HG03135 (cell line): ENCODE measurements around the gene ABHD2.

Experiments used
- ATAC-seq: cut with Tn5 transposase; IDR thresholded peaks from one replicate; pipeline ENCODE4 v1.9.1; 2021; ENCODE audit warnings: mild to moderate bottlenecking, moderate library complexity; ENCODE audit not compliant: unreplicated experiment

Gene ABHD2

GRCh38 chr15:89187301-89187985, 99.2 kb downstream of the ABHD2 start:
- no peak for ATAC-seq

DNA sequence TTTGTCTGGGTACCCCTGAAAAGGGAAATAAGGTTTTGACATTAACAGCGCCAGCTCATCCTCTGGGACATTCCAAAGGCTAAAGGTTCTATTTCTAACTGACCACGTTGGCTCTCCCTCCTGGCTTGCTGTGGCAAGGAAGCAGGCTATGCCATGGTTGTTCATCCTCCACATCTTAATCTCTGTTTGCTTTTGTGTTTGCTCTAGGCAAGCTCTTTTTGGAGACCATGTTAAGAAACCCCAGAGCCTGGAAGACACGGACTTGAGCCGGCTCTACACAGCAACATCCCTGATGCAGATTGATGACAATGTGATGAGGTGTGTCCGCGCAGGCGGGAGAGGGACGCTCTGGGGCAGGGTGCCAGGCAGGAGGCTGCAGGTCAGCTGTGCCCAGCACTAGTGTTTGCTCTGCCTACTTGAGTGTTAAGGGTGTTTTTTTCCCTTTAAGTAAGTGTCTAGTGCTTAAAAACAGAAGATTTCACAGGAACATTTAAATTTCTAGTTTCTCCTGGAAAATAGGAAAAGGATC, 99.8 kb downstream of the ABHD2 start:
- ATAC-seq: no peak

DNA sequence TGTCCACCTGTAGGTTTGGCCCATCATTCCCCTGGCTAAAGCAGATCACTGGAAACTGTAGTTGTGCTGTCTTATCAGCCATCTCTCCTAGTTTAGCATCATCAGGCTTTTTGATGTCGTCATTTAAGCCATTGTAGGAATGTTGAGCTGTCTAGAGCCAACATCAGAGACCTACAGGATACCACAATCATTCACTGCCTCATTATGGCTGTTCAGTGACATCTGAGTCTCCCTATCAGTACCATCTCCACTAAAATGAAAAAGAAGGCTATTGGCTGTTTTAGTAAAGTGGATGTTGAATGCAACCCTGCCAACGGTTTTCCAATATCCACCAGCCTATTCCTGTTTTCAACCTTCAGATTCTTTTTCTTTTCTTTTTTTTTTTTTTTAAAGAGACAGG, 103.9 kb downstream of the ABHD2 start:
- no peak for ATAC-seq

- ATAC-seq: no peak
Measured at GRCh38 chr15:89192766-89193165, 104.5 kb downstream of the ABHD2 start.

- ATAC-seq: no peak
Measured at GRCh38 chr15:89194608-89195007, 106.4 kb downstream of the ABHD2 start.

DNA sequence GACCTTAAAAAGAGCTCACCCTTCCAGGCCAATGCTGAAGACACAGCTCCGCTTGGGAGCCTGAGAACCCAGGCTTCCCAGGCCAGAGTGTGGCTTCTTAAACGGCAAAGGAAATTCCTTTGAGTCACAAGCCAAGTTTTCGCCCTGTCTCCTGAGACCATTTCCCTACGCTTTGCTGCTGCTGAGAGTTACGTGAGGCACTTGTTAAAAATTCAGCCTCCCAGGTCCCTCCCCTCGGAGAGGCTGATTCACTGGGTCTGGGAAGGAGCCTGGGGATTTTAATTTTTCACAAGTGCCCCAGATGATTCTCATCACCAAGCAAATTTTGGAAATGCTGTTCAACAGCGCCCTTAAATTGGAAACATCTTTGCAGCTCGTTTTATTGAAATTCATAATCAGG, 107.6 kb downstream of the ABHD2 start:
- no peak for ATAC-seq

GRCh38 chr15:89196241-89196640, 108.0 kb downstream of the ABHD2 start:
- no peak for ATAC-seq

DNA sequence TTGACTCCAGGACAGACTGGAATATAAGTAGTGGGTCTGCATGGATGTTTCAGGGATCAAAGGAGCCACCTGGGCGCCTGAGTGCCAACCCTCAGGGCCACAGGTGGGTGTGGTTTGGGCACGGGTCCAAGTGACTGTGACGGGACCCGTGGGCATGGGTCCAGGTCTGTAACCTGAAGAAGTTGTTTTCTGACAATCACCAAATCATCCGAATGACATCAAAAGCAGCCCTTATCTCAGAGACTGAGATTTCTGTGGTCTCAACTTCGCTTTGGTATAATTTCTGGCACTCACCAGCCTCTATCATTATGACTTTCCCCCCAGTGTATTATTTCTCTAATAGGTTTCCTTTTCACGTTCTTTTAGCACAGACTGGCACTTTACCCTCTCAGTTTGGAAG, 108.7 kb downstream of the ABHD2 start:
- ATAC-seq: no peak

- no peak for ATAC-seq
Measured at GRCh38 chr15:89197503-89197971, 109.3 kb downstream of the ABHD2 start.

DNA sequence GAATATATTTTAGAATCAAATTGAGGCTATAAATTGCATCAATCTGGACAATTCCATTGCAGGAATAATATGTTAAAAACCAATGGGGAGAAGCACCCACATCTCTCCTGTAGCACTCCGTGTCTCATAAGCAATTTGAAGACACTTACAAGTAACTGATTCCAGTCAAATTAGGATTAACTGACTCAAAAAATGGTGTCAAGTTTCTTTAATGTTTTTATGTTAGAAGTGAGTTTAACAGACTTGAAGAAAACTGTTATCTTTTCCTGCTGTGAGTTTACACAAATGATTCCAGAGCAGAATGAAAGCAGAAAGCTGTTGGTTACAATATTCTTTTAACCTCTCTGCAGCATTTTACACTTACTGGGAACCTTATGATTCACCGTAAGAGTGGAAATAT, 109.9 kb downstream of the ABHD2 start:
- no peak for ATAC-seq

DNA sequence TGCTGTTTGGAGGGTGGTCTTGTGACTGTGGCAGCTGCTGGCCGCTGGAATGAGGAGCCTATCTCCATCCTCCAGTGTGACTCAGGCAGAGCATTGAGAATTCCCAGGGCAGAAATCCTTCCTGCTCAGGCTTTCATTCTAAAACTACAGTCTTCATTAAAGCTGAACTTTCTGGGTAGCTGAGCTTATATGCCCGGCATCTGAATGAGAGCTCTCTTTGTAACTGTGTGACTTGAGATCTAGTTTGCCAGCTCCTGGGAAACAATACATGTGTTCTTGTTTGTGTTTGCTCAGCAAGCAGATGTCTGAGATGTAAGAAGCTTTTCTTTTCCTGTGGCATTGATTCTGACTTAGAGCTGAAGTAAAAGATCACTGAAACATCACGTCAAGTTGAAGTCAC, 110.7 kb downstream of the ABHD2 start:
- ATAC-seq: no peak

- no peak for ATAC-seq
Measured at GRCh38 chr15:89199746-89200145, 111.5 kb downstream of the ABHD2 start.

GRCh38 chr15:89200182-89200581, 111.9 kb downstream of the ABHD2 start:
- ATAC-seq: no peak

DNA sequence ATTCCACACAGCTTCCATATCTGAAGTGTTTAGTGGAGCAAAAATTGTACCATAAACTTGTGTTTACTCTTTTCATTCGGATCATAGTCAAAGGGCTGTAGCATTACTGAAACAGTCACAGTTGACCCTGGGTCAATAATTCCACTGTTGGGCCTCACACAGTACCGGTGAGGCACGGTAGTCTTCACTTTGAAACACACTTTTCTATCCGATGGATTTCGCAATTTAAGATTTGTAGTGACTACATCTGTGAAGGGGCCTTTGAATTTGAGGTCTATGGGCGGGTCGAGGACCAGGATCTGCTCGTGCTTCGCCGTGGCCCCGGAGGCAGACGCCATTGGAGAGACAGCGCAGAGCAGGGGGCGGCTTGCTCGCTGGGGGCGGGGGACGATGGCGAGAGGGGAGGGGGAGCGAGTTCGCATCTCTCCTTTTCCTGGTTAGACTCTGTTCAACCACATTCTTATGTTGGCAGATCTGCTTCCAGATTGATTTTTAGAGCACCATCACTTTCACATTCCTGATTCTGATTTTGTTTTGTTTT, 113.3 kb downstream of the ABHD2 start:
- no peak for ATAC-seq

DNA sequence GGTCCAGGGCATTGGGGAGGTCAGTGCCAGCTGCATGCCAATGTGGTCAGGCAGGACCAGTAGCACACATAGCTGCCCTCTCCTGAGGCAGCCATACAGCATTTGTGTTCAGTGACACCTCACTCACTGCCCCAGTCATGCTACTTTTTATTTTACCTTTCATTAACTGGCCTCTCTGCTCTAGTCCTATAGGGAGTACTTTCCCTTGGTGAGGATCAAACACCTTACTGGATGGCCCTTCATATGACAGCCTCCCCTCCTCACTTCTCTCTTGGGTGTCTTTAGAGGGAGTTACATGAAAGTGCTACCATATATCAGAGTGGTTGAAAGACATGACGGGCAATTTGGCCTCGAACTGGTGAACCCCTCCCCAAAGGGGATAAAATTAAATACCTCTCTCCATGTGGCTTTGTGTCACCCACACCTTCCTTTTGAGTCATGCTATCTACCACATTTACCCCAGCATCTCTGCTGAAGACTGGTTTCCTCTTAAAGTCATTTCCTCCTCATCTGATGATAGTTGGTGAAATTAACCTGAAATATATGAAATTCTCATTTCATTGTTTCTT, 115.5 kb downstream of the ABHD2 start:
- ATAC-seq: no peak

DNA sequence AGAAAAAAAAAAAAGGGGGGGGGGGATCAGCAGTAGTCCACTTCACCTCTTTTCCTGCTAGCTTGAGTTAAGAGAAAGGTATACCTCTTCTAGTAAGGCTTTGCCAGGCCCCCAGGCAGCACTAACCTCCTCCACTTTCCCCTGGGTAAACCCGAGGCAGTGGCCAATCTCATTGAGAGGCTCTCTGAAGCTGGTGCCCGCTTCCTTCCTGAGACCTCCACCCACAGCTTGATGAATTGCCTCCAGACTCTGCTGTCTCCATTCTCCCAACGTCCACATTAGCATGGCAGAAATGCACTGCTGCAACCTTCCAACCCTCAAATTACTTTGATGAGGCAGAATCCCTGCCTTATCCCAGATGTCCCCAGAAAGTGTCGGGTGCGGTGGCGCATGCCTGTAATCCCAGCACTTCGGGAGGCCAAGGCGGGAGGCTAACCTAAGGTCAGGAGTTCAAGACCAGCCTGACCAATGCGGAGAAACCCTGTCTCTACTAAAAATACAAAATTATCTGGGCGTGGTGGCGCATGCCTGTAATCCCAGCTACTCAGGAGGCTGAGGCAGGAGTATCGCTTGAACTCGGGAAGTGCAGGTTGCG, 117.8 kb downstream of the ABHD2 start:
- ATAC-seq: no peak

DNA sequence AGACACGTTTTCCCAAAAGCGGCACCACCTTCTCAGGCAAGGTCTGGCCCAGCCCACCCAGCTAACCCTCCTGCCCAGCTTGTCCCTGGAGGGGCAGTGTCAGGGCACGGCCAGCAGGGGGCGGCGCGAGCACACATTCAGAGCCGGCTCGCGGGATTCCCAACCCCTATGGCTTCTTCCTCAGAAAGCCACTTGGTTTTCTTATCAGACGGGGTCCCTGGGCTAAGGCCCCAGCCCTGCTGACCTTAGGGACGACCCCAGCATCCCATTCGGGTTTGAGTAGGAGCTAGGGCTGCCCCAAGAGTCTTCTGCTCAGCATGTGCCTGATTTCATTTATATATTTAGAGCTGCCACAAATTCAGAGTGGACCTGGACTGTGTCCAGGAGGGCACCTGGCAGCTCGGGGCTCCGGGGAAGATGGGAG, 118.7 kb downstream of the ABHD2 start:
- ATAC-seq: no peak

- no peak for ATAC-seq
Measured at GRCh38 chr15:89208256-89208655, 120.0 kb downstream of the ABHD2 start.

- no peak for ATAC-seq
Measured at GRCh38 chr15:89209057-89209456, 120.8 kb downstream of the ABHD2 start.

DNA sequence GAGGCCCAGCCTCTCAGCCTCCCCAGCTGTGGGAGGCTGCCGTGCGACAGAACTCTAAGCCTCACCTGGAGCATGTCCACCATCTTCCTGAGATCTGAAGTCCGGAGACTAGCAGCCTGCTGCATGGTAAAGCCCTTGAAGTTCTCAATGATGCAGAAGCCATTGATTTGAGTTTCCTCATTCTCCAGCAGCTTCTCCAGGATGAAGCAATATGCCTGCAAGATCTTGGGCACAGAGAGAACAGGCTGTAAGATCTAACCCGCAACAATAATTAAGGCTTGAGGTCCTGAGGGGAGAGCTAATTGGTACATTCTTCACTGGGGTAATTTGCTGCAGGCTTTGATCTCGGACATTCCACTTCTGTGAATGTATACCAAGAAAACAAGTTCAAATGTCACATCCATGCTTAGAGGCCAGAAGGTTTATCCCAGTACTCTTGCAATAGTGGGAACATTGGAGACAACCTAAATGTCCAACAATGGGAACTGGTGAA, 123.5 kb downstream of the ABHD2 start:
- no peak for ATAC-seq

- no peak for ATAC-seq
Measured at GRCh38 chr15:89215627-89216026, 127.4 kb downstream of the ABHD2 start.

DNA sequence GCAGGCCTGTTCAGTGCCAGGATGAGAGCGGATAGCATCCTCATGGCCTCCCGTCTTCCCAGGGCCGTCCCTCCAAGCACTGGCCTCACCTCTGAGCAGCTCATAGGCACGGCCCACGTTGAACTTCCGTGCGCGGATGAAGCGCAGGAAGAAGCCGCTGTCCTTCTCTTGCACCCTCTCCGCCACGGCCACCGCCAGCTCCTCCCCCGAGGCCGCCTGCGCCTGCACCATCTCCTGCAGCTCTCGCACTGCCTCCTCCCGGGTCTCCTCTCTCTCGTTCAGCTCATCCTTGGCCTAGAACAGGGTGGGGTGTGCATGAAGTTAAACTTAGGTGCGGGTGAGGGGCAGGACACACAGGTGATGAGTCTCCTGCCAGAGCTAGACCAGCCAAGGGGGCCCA, 128.8 kb downstream of the ABHD2 start:
- ATAC-seq: no peak
